K562 (cell line): ENCODE results near the gene NT5C2. TPM values are rescaled to one million over a fixed set of nuclear protein-coding genes. Genes with fewer than 3 reads are reported as not detected.
"Not testable (repeated sequence)": the region's sequence is repeated elsewhere in the genome, so short reads cannot be mapped to it uniquely, and the experiment has no call there.

Experiments
- ATAC-seq: fragments of 200-7000 bp; cut with Tn5 transposase; 3 replicates; pipeline ENCODE4 v1.9.1; 2020; ENCODE audit warnings: moderate library complexity
- BruUV-seq: library from RNA; stranded (reverse); fragments of 400-500 nt; replicated peaks from 2 replicates; lab custom pipeline; 2021; lab: Mats Ljungman, UMichigan
- CTCF ChIA-PET: fragments of 300-600 bp; formaldehyde crosslinking; extraction: SDS; loops from one replicate; lab custom pipeline; 2021; ENCODE audit warnings: low intra/inter-chr PET ratio; lab: Yijun Ruan, JAX
- POLR2A ChIA-PET: fragments of 300-600, 350-650 bp; sonication (Branson Sonifier 250); formaldehyde crosslinking; extraction: SDS; loops from one replicate; lab custom pipeline; 2021; ENCODE audit warnings: antibody characterized with exemption, inconsistent platforms; lab: Yijun Ruan, JAX
- DNase-seq, 4 experiments: peaks; one replicate each; pipeline versions ENCODE4 v3.0.0 to v3.0.0-alpha.2; 2011 to 2018; ENCODE audit warnings: low spot score in 3 of 4, mixed read lengths in 3 of 4; ENCODE audit errors: extremely low read depth in 1 of 4
- FAIRE-seq: peaks from 2 replicates; lab custom pipeline; 2011; peaks lifted over from hg19 to GRCh38; lab: Jason Lieb, UNC
- H2AFZ ChIP-seq: 2 replicates; pipeline ENCODE4 v1.6.0; 2011; ENCODE audit warnings: low read depth, low read length, control low read depth, inconsistent platforms
- H3K27ac ChIP-seq: fragments of 200-600 bp; 3 replicates; pipeline ENCODE4 v1.8.0; 2011; ENCODE audit warnings: low read depth, mild to moderate bottlenecking, control low read depth, inconsistent platforms, low read length, moderate library complexity, mixed read lengths; ENCODE audit errors: extremely low read depth
- H3K27me3 ChIP-seq, 2 experiments: fragments of 300-600 bp in 1 of 2; 2 replicates in 1 of 2; 3 replicates in 1 of 2; pipeline versions ENCODE4 v1.6.0 to v1.8.0; 2011; ENCODE audit warnings: inconsistent platforms in 2 of 2, low read length in 2 of 2, mild to moderate bottlenecking in 1 of 2, mixed read lengths in 1 of 2, moderate library complexity in 1 of 2; ENCODE audit not compliant: control insufficient read depth in 2 of 2, insufficient read depth in 2 of 2
- H3K36me3 ChIP-seq: fragments of 300-600 bp; 3 replicates; pipeline ENCODE4 v1.8.0; 2011; ENCODE audit warnings: mild to moderate bottlenecking, low read length, inconsistent platforms; ENCODE audit not compliant: control insufficient read depth, insufficient read depth
- H3K4me1 ChIP-seq, 2 experiments: fragments of 200-600 bp in 1 of 2; replicated peaks in 1 of 2; 2 replicates in 1 of 2; 3 replicates in 1 of 2; pipeline versions ENCODE4 v1.5.1 to v1.8.0; 2011; ENCODE audit warnings: inconsistent platforms in 2 of 2, low read length in 2 of 2, mild to moderate bottlenecking in 1 of 2, mixed read lengths in 1 of 2, moderate library complexity in 1 of 2; ENCODE audit not compliant: control insufficient read depth in 2 of 2, insufficient read depth in 2 of 2
- H3K4me2 ChIP-seq: 2 replicates; pipeline ENCODE4 v1.6.1; 2011; ENCODE audit warnings: low read length, control low read depth, inconsistent platforms, mixed read lengths; ENCODE audit not compliant: insufficient read depth
- H3K4me3 ChIP-seq: fragments of 200-600 bp; sonication (generic), shearing (Covaris generic); 2 replicates; pipeline ENCODE4 v1.5.1; 2016; ENCODE audit warnings: control low read depth, inconsistent platforms
- H3K79me2 ChIP-seq: fragments of 200-600 bp; 3 replicates; pipeline ENCODE4 v1.8.0; 2011; ENCODE audit warnings: low read length, inconsistent platforms; ENCODE audit not compliant: control insufficient read depth, insufficient read depth
- H3K9ac ChIP-seq, 2 experiments: 2 replicates each; pipeline versions ENCODE4 v1.6.0 to v1.6.1; 2011; ENCODE audit warnings: low read depth in 2 of 2, low read length in 2 of 2, control low read depth in 1 of 2, inconsistent platforms in 1 of 2, mild to moderate bottlenecking in 1 of 2, mixed read lengths in 1 of 2; ENCODE audit not compliant: insufficient read depth in 1 of 2
- H3K9me1 ChIP-seq: one replicate; pipeline ENCODE4 v1.6.0; 2011; ENCODE audit warnings: inconsistent platforms, mild to moderate bottlenecking, low read length, moderate library complexity; ENCODE audit not compliant: control insufficient read depth, insufficient read depth
- H3K9me3 ChIP-seq: replicated peaks from 2 replicates; pipeline ENCODE4 v1.5.1; 2011; ENCODE audit warnings: low read depth, low read length, inconsistent platforms; ENCODE audit not compliant: control insufficient read depth, insufficient read depth
- H4K20me1 ChIP-seq: replicated peaks from 2 replicates; pipeline ENCODE4 v1.6.1; 2011; ENCODE audit warnings: low read length, inconsistent platforms, mixed read lengths; ENCODE audit not compliant: control insufficient read depth, insufficient read depth
- ARID1B ChIP-seq: fragments of 450-650 bp; IDR thresholded peaks from 2 replicates; pipeline ENCODE4 v1.6.1; 2016; ENCODE audit warnings: antibody characterized with exemption, mild to moderate bottlenecking, inconsistent platforms
- ELF1 ChIP-seq: fragments of 200-800 bp; sonication (Bioruptor generic); IDR thresholded peaks from 2 replicates; pipeline ENCODE4 v1.6.1; 2016; ENCODE audit warnings: missing genetic modification characterization, missing compliant biosample characterization
- FUS ChIP-seq: fragments of 200-400 bp; formaldehyde crosslinking; optimal IDR thresholded peaks from 2 replicates; pipeline ENCODE3; 2017; ENCODE audit warnings: low read depth, low read length
- KLF6 ChIP-seq: fragments of 250-450 bp; sonication (Bioruptor Pico); IDR thresholded peaks from 2 replicates; pipeline ENCODE4 v1.4.0; 2020; ENCODE audit warnings: mild to moderate bottlenecking, moderate library complexity, borderline replicate concordance
- LCOR ChIP-seq: sonication (generic); formaldehyde crosslinking; IDR thresholded peaks from 2 replicates; pipeline ENCODE4 v1.8.0; 2022; ENCODE audit warnings: mild to moderate bottlenecking, missing genetic modification reagents
- MTA3 ChIP-seq: fragments of 450-650 bp; formaldehyde crosslinking; IDR thresholded peaks from 2 replicates; pipeline ENCODE4 v1.6.1; 2017; ENCODE audit warnings: mild to moderate bottlenecking, borderline replicate concordance
- NFATC3 ChIP-seq: fragments of 450-650 bp; IDR thresholded peaks from 2 replicates; pipeline ENCODE4 v1.6.1; 2017; ENCODE audit warnings: mild to moderate bottlenecking
- NFYB ChIP-seq: IDR thresholded peaks from 2 replicates; pipeline ENCODE4 v1.6.1; 2011; ENCODE audit warnings: mild to moderate bottlenecking, moderate library complexity; ENCODE audit not compliant: insufficient read length; ENCODE audit errors: extremely low read depth
- SMARCA4 ChIP-seq: fragments of 450-650 bp; IDR thresholded peaks from 2 replicates; pipeline ENCODE4 v1.6.1; 2016
- ZNF263 ChIP-seq: sonication (generic); formaldehyde crosslinking; IDR thresholded peaks from 2 replicates; pipeline ENCODE4 v1.8.0; 2022; ENCODE audit warnings: mild to moderate bottlenecking, missing genetic modification reagents, borderline replicate concordance
- WGBS: fragments of 100-300 bp; shearing (Covaris generic); methylation state at CpG from one replicate; pipeline ENCODE4 v1.1.6; 2016; ENCODE audit warnings: low coverage, mixed read lengths; ENCODE audit not compliant: insufficient coverage; ENCODE audit errors: missing lambda C conversion rate; 5-methylcytosine and 5-hydroxymethylcytosine counted together
- in situ Hi-C: fragments of 300-500 bp; cut with MboI; formaldehyde crosslinking; loops from 4 replicates; pipeline ENCODE4 v1.15.0; 2018; ENCODE audit warnings: inconsistent platforms, mixed read lengths
- intact Hi-C: fragments of 100-400 bp; cut with micrococcal nuclease; formaldehyde crosslinking; loops from 2 replicates; pipeline ENCODE4 v1.14.2; 2022
- polyA plus RNA-seq, 8 experiments: library from polyadenylated mRNA; depleted of rRNA in 4 of 8; stranded (reverse) in 5 of 8; unstranded in 3 of 8; fragments of >200 nt; fragmentation: Nextera tagmentation in 2 of 8; fragmentation: Illumina TruSeq in 1 of 8; extraction: Ambion mirVana in 2 of 8; extraction: Trizol in 1 of 8; gene quantifications; 2 replicates each; pipeline versions ENCODE4 v1.2.1 to v1.2.3, GENCODE V29; 2011 to 2014; ENCODE audit warnings: inconsistent platforms in 1 of 8, missing spikeins in 1 of 8
- total RNA-seq, 7 experiments: library from RNA; depleted of rRNA in 6 of 7; stranded (reverse); fragments of >200 nt in 6 of 7; fragmentation: Illumina TruSeq in 2 of 7; extraction: Trizol in 2 of 7; gene quantifications; 2 replicates each; pipeline versions ENCODE4 v1.2.1 to v1.2.3, GENCODE V29; 2011 to 2021; ENCODE audit warnings: low replicate concordance in 1 of 7

NT5C2 gene
- total and polyA plus RNA-seq, 9 of the 15 experiments (the other 6 are each of a cell fraction or from before 2014, with no cell fraction given), result 11.3 to 45.2 (median 27.7) TPM

- no peak for TF ChIP-seq LCOR (CRISPR knock-in tag)
- no peak for TF ChIP-seq MTA3
- no peak for TF ChIP-seq KLF6 (CRISPR knock-in tag)
- TF ChIP-seq SMARCA4, result no peak
- no peak for TF ChIP-seq NFYB
- TF ChIP-seq NFATC3, result no peak
- TF ChIP-seq FUS, result no peak
- no peak for TF ChIP-seq ELF1 (tag)
- no peaks in the 10 kb centered on the region for H4K20me1 ChIP-seq
- DNase-seq (no peak), ATAC-seq (no peak), FAIRE-seq (no peak)
- no TSS peak for BruUV-seq
- no peaks in the 10 kb centered on the region; a peak in 1 of 5 replicates for H3K4me1 ChIP-seq
- no peak overlapping the region for H3K4me3 ChIP-seq
- no peaks in the 10 kb centered on the region for H3K27me3 ChIP-seq
- H3K9me1 ChIP-seq, result no peaks in the 10 kb centered on the region
- ChIA-PET CTCF (no interaction called here), POLR2A (no interaction called here)
- no peaks in the 10 kb centered on the region for H3K79me2 ChIP-seq
- intact Hi-C loops, result no loop called here
- H2AFZ ChIP-seq, result no peak overlapping the region
- in situ Hi-C loops, result no loop called here
- 14% methylated on average over 2 of the region's 2 CpGs for WGBS
- no peak overlapping the region for H3K27ac ChIP-seq
- H3K36me3 ChIP-seq, result no peaks in the 10 kb centered on the region
- H3K4me2 ChIP-seq, result no peak overlapping the region
- H3K9ac ChIP-seq, result no peak overlapping the region
- H3K9me3 ChIP-seq, result no peaks in the 10 kb centered on the region
Observed at GRCh38 chr10:103207141-103207540, 14.1 kb upstream of the NT5C2 start.

GRCh38 chr10:103206715-103207114 is 13.6 kb upstream of the NT5C2 start:
- H3K27me3 ChIP-seq, FAIRE-seq, in situ Hi-C loops, H4K20me1 ChIP-seq, H3K4me1 ChIP-seq, intact Hi-C loops, H3K4me2 ChIP-seq, BruUV-seq, H3K9me1 ChIP-seq, ATAC-seq, H3K9me3 ChIP-seq, H3K27ac ChIP-seq, H3K9ac ChIP-seq, H3K4me3 ChIP-seq, DNase-seq, H2AFZ ChIP-seq, POLR2A ChIA-PET, H3K79me2 ChIP-seq, H3K36me3 ChIP-seq, CTCF ChIA-PET: not testable (repeated sequence)
- 5% methylated on average over 3 of the region's 3 CpGs for WGBS
- TF ChIP-seq ZNF263 (CRISPR knock-in tag), result peak; percentile 52; the same call in 1 of the 2 replicates
- TF ChIP-seq ARID1B, result peak; percentile 29
- TF ChIP-seq, all 486 proteins: peak for 2; not testable (repeated sequence) for 484

GRCh38 chr10:103205401-103205800 is 12.3 kb upstream of the NT5C2 start:
- H3K4me2 ChIP-seq, H3K9me1 ChIP-seq, ATAC-seq, H3K9me3 ChIP-seq, FAIRE-seq, BruUV-seq, H3K27ac ChIP-seq, H3K36me3 ChIP-seq, DNase-seq, H4K20me1 ChIP-seq, H3K4me3 ChIP-seq, H3K27me3 ChIP-seq, intact Hi-C loops, H3K79me2 ChIP-seq, H2AFZ ChIP-seq, H3K4me1 ChIP-seq, POLR2A ChIA-PET, CTCF ChIA-PET, in situ Hi-C loops, H3K9ac ChIP-seq: not testable (repeated sequence)
- WGBS, result 64% methylated on average over 1 of the region's 4 CpGs
